SJSA1 (cell line): ENCODE results near the gene DHX30. TPM values are rescaled to one million over a fixed set of nuclear protein-coding genes. Genes with fewer than 3 reads are reported as not detected.
"Not testable (repeated sequence)": the region's sequence is repeated elsewhere in the genome, so short reads cannot be mapped to it uniquely, and the experiment has no call there.

Experiments
- DNase-seq, 2 experiments: peaks; one replicate each; pipeline ENCODE4 v3.0.0-alpha.2; 2015 to 2020; ENCODE audit warnings: low spot score in 2 of 2, low read depth in 1 of 2
- H3K27ac ChIP-seq: fragments of 250-450 bp; sonication (Bioruptor Pico); 2 replicates; pipeline ENCODE4 v1.5.1; 2020; ENCODE audit warnings: mild to moderate bottlenecking, moderate library complexity
- H3K27me3 ChIP-seq: fragments of 250-450 bp; sonication (Bioruptor Pico); replicated peaks from 2 replicates; pipeline ENCODE4 v1.5.1; 2020; ENCODE audit warnings: mild to moderate bottlenecking, moderate library complexity
- H3K36me3 ChIP-seq: fragments of 250-450 bp; sonication (Bioruptor Pico); 2 replicates; pipeline ENCODE4 v1.5.1; 2020; ENCODE audit warnings: mild to moderate bottlenecking
- H3K4me1 ChIP-seq: fragments of 250-450 bp; sonication (Bioruptor Pico); replicated peaks from 2 replicates; pipeline ENCODE4 v1.6.1; 2021; ENCODE audit warnings: mild to moderate bottlenecking
- H3K4me3 ChIP-seq: fragments of 250-450 bp; sonication (Bioruptor Pico); 2 replicates; pipeline ENCODE4 v1.5.1; 2020; ENCODE audit warnings: mild to moderate bottlenecking
- H3K9me3 ChIP-seq: fragments of 250-450 bp; sonication (Bioruptor Pico); replicated peaks from 2 replicates; pipeline ENCODE4 v1.5.1; 2020; ENCODE audit warnings: mild to moderate bottlenecking
- total RNA-seq: library from RNA; depleted of rRNA; stranded (reverse); fragments of >200 nt; shearing (Covaris generic); gene quantifications from 2 replicates; pipeline ENCODE4 v1.2.3, GENCODE V29; 2014

The DHX30 gene
- total RNA-seq, 1 experiment from 2014 or later: 70.6 TPM

DNA sequence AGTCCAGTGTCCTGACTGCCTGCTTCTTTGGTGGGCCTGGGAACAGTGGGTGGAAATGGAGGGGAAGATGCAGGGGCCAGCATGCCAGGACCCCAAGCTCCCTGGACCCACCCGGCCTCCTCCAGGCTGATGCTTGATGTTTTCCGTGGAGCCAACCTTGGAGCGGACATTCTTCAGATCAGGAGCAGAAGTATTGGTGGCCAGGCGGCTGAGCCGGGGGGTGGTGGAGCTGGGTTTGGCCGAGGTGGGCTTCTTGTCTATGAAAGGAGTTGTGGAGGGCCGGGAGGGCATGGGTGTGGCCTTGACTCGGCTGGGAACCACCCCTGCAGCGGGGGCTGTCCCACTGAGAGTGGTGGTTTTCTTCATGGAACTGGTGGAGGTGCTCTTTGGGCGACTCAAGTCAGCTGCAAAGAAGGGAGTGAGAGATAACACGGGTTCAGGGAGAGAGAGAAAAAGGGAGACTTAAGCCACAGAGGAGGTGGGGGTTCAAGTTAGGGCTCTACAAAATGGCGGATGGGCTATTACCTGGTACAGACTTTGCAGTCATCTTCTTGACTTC lies 67.8 kb downstream of the DHX30 start:
- no peaks in the 10 kb centered on the region for H3K4me1 ChIP-seq
- DNase-seq: no peak
- no peaks in the 10 kb centered on the region for H3K9me3 ChIP-seq
- H3K36me3 ChIP-seq: peaks cover 93% of the 10 kb centered on the region
- no peak overlapping the region for H3K27ac ChIP-seq
- H3K4me3 ChIP-seq: no peak overlapping the region
- no peaks in the 10 kb centered on the region for H3K27me3 ChIP-seq

DNA sequence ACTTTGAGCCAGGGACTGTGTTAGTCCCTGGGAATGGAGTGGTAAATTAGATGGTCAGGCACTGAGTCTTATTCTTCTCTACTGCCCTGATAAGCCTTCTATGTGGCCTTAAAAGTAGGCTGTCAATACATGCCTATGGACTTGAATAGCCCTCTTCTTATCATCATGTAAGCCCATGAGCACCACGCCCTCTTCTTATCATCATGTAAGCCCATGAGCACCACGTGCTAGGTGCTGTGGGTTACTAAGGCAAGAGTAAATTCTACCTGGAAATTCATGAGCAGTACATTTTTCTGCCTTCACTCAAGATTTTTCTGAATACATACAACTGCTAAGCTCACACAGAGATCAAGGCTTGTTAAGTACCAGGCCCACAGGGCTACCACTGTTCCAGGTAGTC lies 68.5 kb downstream of the DHX30 start:
- Histone ChIP-seq H3K36me3 (peaks cover 90% of the 10 kb centered on the region), H3K9me3 (no peaks in the 10 kb centered on the region), H3K4me3 (no peak overlapping the region), H3K4me1 (no peaks in the 10 kb centered on the region), H3K27me3 (no peaks in the 10 kb centered on the region), H3K27ac (no peak overlapping the region)
- DNase-seq: no peak

DNA sequence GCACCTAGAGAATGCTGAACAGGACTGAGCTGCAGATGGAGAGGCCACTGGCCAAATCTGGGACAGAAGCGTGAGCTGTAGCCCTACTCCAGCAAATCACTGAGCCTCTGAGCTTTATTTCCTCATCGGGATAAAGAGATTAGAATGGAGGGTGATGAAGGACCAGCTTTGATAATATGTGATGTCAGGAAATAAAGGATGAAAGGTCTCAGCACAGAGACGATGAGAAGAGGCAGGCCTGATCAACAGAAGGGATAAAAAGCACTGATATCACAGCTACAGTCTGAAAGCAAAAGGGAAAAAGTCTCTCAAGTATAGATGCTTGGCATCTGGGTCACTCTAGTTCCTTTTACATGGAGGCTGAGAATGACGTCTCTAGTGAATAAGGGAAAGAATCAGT lies 70.0 kb downstream of the DHX30 start:
- no peaks in the 10 kb centered on the region for H3K9me3 ChIP-seq
- no peaks in the 10 kb centered on the region for H3K4me1 ChIP-seq
- H3K4me3 ChIP-seq: no peak overlapping the region
- H3K36me3 ChIP-seq: peaks cover 90% of the 10 kb centered on the region
- H3K27me3 ChIP-seq: no peaks in the 10 kb centered on the region
- H3K27ac ChIP-seq: no peak overlapping the region
- no peak for DNase-seq

DNA sequence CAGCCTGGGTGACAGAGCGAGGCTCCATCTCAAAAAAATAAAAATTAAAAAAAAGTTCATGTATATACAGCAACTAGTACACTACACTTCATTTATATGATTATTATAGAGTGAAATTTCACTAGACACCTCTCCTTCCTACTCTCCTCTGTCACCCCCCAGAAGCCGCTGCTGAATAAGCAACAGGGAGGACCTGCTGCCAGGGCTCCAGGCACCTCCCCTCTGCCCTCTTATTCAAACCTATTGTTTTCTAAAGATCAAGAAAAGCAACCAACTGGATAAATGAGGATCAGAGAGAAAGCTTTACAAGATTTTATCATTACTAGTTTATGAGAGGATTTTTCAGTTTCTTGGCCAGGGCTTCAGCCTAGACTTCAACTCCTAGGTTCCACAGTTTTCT lies 71.5 kb downstream of the DHX30 start:
- Histone ChIP-seq H3K9me3 (no peaks in the 10 kb centered on the region), H3K27me3 (no peaks in the 10 kb centered on the region), H3K4me3 (no peak overlapping the region), H3K4me1 (no peaks in the 10 kb centered on the region), H3K27ac (no peak overlapping the region), H3K36me3 (peaks cover 78% of the 10 kb centered on the region)
- no peak for DNase-seq

DNA sequence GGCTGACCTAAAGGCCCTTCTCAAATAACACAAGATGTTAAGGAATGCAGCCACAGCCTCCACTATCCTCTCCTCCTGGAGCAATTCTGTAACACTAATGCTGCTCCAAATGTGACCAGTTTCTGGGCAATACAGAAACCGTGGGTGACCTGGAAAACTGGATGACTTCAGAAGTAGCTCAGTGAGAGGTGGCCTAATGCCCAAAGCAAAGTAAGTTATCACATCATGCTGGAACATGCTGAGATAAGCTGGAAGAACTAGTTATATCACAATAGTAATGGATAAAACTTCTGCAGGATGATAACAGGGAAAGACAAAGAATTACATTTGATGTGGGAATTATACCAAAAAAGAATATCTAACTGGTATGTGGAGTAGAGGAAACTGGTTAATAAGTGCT lies 72.0 kb downstream of the DHX30 start:
- Histone ChIP-seq H3K27me3 (no peaks in the 10 kb centered on the region), H3K9me3 (no peaks in the 10 kb centered on the region), H3K27ac (no peak overlapping the region), H3K36me3 (peaks cover 77% of the 10 kb centered on the region), H3K4me3 (no peak overlapping the region), H3K4me1 (no peaks in the 10 kb centered on the region)
- no peak for DNase-seq

DNA sequence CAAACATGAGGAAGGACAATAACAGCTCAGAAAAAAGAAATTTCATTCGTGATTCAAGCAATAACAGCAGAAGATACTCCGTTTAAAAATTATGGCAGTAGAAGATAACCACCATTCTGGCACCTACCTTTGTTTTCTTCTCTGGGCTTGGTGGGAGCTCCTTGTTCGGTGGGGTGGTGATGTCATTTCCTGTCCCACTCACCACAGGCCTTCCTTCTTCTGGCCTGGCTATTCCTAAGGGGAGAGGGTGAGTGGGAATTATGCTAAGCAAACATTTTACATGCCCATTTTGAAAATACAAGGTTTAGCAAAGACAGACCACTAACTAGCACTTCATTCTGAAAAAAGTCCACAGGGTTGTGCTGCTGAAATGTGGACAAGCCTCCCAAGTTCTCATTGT lies 74.4 kb downstream of the DHX30 start:
- no peaks in the 10 kb centered on the region for H3K9me3 ChIP-seq
- DNase-seq: no peak
- no peaks in the 10 kb centered on the region for H3K27me3 ChIP-seq
- no peak overlapping the region for H3K27ac ChIP-seq
- no peak overlapping the region for H3K4me3 ChIP-seq
- H3K36me3 ChIP-seq: peaks cover 54% of the 10 kb centered on the region
- no peaks in the 10 kb centered on the region for H3K4me1 ChIP-seq

DNA sequence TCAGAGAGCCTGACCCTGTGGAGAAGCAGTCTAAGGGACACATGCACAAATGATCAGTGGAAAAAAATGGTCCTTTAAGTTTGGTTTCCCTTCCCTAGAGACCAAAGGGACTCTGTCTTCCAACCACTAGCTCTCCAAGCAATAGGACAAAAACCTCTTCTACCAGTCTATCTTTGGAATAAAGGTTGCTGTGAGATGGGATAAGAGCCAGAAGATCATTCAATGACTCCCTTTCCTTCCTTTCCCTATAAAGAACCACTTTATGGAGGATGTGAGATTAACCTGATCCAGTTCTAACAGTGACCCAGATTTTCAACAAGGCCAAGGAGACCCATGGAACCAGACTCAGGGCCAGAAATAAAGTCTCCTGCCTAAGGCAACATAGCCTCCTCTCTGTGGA lies 74.8 kb downstream of the DHX30 start:
- no peaks in the 10 kb centered on the region for H3K27me3 ChIP-seq
- no peak overlapping the region for H3K4me3 ChIP-seq
- no peaks in the 10 kb centered on the region for H3K4me1 ChIP-seq
- H3K36me3 ChIP-seq: peaks cover 54% of the 10 kb centered on the region
- DNase-seq: no peak
- no peaks in the 10 kb centered on the region for H3K9me3 ChIP-seq
- no peak overlapping the region for H3K27ac ChIP-seq

DNA sequence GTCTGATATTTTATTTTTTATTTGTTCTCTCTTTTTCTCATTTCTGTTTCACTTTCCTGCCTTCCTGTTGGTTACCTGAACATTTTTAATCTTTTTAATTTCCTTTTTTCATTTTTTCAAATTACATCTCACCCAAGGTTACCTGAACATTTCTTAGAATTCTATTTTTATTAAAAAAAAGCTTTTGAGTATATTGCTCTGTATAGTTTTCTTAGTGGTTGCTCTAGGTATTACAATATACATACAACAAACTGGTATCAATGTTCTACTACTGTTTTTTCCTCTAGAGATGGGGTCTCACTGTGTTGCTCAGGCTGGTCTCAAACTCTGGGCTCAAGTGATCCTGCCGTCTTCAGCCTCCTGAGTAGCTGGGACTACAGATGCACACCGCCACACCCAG lies 79.4 kb downstream of the DHX30 start:
- Histone ChIP-seq H3K4me1 (no peaks in the 10 kb centered on the region), H3K9me3 (no peaks in the 10 kb centered on the region), H3K4me3 (no peak overlapping the region), H3K27ac (no peak overlapping the region), H3K27me3 (no peaks in the 10 kb centered on the region), H3K36me3 (peaks cover 36% of the 10 kb centered on the region)
- DNase-seq: no peak

DNA sequence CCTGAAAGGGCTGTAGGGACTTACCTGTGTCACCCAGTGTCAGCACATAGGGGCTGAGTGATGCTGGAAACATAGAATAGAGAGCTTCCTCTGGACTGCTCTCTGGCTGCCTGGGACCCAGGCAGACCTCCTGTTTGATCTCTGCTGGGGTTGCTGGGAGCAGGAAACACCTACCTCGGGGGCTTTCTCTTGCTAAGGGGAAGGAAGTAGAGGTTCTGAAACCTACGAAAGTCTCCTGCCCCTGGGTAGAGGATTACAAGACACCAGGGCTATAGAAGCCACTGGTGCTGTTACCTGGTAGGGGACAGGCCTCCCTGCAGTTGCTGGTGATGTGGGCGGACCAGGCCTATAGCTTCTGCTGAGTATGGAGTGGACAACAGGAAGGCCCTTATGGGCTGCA lies 81.7 kb downstream of the DHX30 start:
- no peaks in the 10 kb centered on the region for H3K27me3 ChIP-seq
- no peaks in the 10 kb centered on the region for H3K9me3 ChIP-seq
- no peak overlapping the region for H3K27ac ChIP-seq
- H3K4me3 ChIP-seq: no peak overlapping the region
- no peaks in the 10 kb centered on the region for H3K4me1 ChIP-seq
- peaks cover 37% of the 10 kb centered on the region for H3K36me3 ChIP-seq
- no peak for DNase-seq

DNA sequence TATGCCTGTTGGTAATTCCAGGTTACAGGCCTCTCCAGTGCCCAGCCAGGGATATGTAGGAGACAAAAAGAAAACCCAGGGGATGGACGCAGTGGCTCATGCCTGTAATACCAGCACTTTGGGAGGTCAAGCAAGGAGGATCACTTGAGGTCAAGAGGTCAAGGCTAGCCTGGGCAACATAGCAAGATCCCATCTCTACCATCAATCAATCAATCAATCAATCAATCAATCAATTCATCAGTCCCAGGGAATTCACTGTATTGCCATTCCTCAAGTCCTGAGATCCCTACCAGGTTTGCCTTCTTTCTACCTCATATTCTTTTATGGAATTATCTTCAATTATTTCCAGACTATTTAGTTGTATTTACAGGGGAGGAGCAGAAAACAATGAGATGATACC lies 82.2 kb downstream of the DHX30 start:
- H3K36me3 ChIP-seq: peaks cover 37% of the 10 kb centered on the region
- H3K4me1 ChIP-seq: no peaks in the 10 kb centered on the region
- no peak for DNase-seq
- no peak overlapping the region for H3K4me3 ChIP-seq
- no peaks in the 10 kb centered on the region for H3K9me3 ChIP-seq
- H3K27ac ChIP-seq: no peak overlapping the region
- no peaks in the 10 kb centered on the region for H3K27me3 ChIP-seq

DNA sequence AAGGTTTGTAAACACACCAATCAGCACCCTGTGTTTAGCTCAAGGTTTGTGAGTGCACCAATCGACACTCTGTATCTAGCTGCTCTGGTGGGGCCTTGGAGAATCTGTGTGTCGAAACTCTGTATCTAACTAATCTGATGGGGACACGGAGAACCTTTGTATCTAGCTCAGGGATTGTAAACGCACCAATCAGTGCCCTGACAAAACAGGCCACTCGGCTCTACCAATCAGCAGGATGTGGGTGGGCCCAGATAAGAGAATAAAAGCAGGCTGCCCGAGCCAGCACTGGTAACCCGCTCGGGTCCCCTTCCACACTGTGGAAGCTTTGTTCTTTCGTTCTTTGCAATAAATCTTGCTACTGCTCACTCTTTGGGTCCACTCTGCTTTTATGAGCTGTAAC lies 85.1 kb downstream of the DHX30 start:
- H3K4me1 ChIP-seq, H3K9me3 ChIP-seq, H3K27ac ChIP-seq, DNase-seq, H3K27me3 ChIP-seq, H3K4me3 ChIP-seq: not testable (repeated sequence)
- peaks cover 54% of the 10 kb centered on the region for H3K36me3 ChIP-seq

DNA sequence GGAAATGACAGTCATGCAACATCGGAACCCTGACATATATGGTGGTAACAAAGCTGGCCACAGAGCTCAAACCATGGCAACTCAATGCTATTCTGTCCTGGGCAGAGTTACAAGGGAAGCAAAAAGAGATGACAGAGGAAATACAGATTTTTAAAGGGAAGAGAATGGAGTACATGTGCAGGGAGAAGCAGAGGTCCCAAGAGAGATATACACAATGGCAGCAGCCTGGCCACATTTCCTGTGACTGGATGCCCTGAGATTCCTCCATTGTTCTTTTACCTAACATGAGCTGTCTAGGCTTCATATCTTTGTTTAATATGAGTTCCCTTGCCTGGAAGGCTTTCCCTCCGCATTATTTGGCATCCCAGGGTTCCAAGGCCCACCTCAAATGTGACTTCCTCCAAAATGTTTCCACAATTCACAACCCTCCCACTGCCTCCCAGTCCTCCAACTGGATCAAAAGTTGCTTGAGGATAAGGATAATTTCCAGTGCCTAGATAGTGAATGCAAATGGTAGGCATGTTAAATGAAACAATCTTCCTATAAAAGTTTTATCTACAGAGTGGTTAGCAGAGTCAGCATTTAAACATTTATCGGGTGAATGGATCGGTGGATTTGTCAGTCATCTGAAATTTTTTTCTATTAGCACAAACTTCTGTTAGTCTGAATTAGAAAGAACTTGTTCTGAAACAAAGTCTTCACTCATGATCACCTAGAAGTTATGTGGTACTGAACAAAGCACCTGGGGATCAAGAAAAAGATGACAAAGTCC lies 86.2 kb downstream of the DHX30 start:
- no peaks in the 10 kb centered on the region for H3K4me1 ChIP-seq
- no peak for DNase-seq
- H3K27ac ChIP-seq: no peak overlapping the region
- no peaks in the 10 kb centered on the region for H3K9me3 ChIP-seq
- H3K36me3 ChIP-seq: peaks cover 58% of the 10 kb centered on the region
- no peak overlapping the region for H3K4me3 ChIP-seq
- H3K27me3 ChIP-seq: no peaks in the 10 kb centered on the region

DNA sequence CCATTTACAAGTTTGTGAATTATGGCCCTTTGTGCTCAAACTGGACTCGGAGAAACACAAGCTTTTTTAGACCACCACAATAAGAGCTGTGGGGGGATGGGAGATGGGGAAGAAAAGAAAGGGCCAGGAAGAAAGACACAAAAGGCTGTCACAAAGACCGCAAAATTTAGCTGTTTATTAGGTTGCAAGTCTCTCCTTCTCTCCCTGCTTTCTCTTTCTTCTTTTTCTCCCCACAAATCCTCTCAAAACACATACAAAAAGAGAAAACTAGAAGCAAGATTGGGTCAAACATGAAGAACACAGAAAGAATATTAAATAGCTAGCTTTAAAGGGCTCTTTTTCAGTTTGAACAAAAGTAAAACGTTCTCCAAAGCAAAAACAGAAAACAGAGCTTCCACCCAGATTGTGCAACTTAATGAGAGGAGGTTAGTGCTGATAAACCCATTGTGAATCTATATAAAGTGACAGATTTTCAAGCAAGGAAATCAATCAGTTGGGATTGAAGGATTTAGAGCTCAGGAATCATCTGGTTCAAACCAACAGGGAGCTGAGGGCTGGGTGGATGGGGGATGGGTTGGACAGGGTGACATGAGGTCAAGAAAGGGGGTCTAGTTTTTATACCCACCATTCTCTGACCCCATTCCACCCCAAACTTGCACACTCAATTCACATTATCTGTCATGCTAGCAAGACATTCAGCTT lies 87.3 kb downstream of the DHX30 start:
- no peak overlapping the region for H3K4me3 ChIP-seq
- DNase-seq: no peak
- H3K36me3 ChIP-seq: peaks cover 53% of the 10 kb centered on the region
- no peaks in the 10 kb centered on the region for H3K27me3 ChIP-seq
- H3K27ac ChIP-seq: no peak overlapping the region
- no peaks in the 10 kb centered on the region for H3K4me1 ChIP-seq
- no peaks in the 10 kb centered on the region for H3K9me3 ChIP-seq

DNA sequence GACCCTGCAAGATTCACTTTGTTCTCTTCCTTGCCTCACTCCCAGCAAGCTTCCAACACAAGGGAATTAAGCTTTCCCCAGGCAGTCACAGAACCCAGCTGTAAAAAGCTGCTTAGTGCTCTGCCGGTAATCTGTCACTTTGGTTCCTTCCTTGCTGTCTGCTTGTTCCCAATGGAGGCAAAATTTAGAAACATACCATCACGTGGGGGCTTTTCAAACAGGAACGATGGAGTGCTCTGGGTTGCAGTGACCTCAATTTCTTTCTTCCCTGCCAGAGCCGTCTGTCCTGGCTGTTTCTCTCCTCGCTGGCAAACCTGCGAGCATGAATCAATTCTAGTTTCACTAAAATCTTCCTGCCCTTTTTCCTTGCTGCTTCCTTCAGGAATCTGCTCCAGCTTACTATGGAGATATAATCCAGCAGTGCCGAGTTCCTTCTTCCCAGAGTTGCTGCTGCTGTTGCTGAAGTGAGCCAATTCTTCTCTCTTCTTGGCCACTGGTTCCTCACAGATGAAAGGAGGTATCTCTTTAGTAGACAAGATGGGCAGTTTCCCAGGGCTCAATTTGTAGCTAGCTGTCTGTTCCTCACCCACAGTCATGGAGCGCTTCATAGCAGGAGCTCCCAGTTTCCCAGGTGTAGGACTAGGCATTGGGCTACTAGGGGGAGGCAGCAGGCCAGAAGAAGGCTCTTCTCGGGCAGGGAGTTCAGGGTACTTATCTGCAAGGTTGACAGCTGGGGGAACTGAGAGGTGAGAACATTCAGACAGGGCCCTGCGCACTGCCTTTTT lies 88.1 kb downstream of the DHX30 start:
- no peak for DNase-seq
- Histone ChIP-seq H3K4me3 (no peak overlapping the region), H3K36me3 (peaks cover 53% of the 10 kb centered on the region), H3K27ac (no peak overlapping the region), H3K9me3 (no peaks in the 10 kb centered on the region), H3K27me3 (no peaks in the 10 kb centered on the region), H3K4me1 (no peaks in the 10 kb centered on the region)
